Left hindlimb (tissue), 1 donor: ENCODE measurements around the gene ADNP.
"Not testable (repeated sequence)": the region's sequence is repeated elsewhere in the genome, so short reads cannot be mapped to it uniquely, and the experiment has no call there.

ENCODE experiments used
- DNase-seq: peaks from one replicate; pipeline ENCODE4 v3.0.0-alpha.2; 2018

ADNP gene

DNA sequence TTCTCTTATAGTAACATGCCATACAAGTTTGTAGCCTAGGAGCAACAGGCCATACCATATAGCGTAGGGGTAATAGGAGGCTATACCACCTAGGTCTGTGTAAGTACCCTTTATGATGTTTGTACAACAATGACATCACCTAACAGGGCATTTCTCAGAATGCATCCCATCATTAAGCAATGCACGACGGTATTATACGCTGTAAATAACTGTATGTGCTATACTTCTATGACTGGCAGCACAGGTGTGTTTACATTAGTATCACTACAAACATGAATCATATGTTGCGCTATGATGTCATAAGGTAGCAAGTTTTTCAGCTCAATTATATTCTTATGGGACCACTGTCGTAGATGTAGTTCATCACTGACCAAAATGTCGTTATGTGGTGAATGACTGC, 31.0 kb downstream of the ADNP start:
- no peak for DNase-seq

DNA sequence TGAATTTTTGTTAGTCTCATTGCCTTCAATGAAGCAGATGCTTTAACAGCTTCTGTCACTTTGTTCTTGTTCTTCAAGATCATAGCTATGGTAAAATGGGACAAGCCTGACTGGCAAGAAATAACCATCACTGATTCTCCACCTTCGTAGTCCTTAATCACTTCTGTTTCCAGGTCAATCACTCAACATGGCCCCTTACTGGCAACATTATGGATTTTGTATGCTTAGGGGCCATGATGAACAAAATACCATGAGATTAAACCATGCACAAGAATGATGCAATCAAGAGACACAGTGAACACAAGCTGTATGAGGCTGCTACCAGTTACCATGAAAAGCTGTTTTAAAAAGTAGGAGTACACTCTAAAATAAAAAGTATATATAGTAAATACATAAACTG, 32.8 kb downstream of the ADNP start:
- no peak for DNase-seq

DNA sequence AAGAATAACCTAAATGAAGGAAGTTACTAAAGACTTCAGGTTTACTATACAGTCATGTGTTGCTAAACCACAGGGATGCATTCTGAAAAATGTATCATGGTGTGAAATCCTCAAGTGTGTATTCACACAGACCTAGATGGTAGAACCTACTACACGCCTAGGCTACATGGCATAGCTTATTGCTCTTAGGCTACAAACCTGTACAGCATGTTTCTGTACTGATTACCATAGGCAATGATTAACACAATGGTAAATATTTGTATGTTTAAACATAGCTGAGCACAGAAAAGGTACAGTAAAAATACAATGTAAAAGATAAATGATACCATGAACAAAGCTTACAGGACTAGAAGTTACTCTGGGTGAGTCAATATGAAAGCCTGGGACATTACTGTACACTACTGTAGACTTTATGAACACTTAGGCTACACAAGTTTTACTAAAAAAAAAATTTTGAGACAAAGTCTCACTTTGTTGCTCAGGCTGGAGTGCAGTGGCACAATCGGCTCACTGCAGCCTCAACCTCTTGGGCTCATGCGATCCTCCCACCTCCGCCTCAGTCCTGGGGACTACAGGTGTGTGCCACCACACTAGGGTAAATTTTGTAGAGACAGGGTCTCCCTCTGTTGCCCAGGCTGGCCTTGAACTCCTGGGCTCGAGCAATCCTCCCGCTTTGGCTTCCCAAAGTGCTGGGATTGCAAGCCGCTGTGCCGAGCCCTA, 36.0 kb downstream of the ADNP start:
- DNase-seq = no peak

DNA sequence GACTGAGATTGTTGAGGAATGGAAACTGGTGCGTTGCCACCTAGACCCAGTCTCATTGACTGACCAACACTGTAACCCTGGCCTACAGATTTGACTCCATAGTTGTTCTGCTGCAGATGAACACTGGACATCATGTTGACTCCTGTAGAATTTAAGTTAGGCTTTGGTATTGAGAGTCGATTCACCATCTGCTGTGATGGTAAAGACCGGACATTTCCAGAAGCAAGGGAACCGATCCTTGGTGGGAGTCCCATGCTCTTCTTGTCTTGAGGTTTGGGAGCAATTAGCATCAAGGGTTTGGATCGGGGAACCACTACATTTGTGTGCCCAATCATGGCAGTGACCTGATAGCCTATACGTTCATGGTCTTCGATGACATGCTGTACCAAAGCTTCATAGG, 37.6 kb downstream of the ADNP start:
- no peak for DNase-seq

DNA sequence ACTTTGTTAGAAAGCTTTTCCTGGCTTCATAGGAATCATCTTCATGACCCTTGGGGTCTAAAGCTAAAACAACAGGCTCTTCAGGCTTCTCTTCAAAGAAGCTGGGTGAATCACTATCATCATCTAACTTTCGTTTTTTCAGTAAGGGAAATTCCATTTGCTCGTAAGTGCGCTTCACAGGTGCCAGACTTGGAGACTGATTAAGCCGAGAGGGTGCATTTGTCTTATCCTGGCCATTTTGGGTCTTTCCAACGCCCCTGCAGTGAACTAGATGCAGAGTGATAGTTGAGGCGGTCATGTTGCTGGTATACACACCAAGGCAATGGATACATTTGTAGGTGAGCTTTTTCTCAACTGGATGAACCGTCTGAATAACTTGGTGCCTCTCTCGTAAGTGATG, 38.8 kb downstream of the ADNP start:
- DNase-seq = no peak

DNA sequence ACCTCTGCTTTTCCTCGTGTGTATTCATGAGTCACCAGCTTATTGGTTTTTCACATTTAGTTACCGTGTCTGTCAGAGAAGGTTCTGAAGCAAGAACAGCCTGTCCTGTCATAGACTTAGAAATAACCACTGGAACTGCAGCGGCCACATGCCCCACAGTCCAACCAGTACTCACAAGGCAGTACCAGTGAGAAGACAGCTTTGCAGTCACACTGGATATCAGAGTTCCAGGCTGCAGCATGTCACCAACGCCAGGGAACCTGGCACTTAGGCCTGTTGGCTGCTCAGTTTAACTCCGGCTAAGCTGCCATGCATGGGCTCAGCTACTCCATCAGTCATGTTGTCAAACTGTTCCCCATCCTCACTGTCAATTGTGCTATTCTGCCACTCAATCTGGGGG, 40.1 kb downstream of the ADNP start:
- no peak for DNase-seq

DNA sequence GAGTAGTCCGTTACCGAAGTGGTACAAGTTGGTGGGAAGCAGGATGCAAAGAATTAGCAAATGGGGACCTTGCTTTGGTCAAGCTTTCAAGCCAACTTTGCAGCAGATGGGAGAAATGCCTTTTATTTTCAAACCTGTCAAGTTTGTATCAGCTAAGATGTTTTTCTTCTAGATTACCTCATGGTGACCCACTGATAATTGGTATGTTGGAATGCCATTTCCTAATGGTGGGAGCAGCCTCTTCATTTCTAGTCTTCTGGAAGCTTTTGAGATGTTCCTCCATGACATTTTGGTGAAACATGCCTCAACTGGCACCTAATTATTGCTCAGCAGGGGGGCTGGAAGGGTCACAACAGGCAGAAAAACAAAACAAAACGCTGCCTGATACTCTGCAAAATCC, 43.7 kb downstream of the ADNP start:
- no peak for DNase-seq

DNA sequence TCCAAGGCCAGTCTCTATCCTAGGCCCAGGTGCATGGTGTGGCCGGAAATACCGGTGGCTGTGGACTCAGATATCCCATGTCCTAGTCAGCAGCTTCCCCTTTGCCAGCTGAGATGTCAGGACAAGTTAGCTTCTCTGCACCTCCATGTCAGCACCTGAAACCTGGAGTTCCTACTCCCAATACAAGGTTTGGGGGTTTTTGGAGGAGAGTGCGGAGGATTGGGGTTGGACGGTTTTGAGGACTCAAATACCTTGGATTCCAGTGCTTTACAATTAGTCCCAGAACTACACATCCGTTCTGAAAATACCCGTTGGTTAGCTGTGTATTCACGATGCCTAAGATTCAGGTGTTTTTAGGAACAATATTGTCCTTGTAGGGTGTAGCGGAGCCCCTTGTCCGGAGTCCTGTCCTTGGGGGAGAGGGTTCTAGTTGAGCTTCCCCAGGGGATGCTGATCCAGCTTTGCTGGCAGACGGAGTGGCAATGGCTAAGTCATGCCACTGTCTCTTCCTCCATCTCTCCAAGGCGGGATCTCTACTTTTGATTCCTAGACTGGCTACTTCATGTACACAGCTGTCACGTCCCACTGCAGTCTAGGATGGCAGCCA, 45.0 kb downstream of the ADNP start:
- no peak for DNase-seq

DNA sequence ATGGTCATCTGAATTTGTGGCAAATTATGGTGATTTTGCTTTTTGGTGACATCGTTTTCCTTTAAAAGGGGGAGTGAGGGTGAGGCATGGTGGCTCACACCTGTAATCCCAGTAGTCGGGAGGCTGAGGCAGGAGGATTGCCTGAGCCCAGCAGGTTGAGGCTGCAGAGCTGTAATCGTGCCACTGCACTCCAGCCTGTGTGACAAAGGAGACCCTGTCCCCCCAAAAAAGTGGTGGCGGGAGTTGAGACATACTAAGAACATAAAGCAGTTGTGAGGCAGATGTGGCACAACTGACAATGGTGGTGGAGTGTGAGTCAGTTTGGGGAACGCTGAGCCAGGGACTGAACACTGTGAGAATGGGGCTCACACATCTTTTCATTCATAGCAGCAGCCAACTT, 45.5 kb downstream of the ADNP start:
- DNase-seq = no peak

DNA sequence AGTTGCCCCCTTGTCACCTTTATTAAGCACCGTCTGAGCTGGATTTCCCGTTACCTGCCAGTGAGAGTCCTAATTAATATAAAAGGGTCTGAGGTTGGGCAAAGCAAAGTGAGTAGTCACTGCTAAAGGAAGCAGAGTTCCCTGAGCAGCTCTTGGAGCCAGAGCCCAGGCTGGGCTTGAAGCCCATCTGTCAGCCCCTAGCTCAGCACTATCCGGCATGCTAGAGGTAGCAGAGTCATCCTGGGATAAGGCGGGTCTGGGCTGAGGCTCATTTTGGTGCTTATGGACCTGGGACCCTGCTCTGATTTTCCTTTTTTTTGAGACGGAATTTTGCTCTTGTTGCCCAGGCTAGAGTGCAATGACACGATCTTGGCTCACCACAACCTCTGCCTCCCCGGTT, 46.2 kb downstream of the ADNP start:
- no peak for DNase-seq

DNA sequence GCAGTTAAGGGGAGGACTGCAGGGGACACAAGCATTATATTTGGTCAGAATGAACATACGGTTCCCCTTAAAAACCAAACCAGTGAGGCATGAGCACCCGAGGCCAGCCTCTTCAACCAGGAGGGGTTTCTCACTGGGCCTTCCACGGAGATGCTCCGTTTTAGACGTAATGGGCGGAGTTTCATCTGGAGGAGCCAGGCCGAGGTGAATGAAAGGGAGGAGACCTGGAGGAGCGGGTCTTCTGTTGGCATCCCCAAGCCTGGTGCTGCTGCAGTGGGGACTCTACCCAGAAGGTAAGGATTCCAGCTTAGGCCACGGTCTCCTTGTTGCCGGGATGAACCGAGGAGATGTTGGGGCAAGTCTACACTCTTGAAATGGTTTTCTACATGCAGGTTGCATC, 47.4 kb downstream of the ADNP start:
- DNase-seq = no peak

DNA sequence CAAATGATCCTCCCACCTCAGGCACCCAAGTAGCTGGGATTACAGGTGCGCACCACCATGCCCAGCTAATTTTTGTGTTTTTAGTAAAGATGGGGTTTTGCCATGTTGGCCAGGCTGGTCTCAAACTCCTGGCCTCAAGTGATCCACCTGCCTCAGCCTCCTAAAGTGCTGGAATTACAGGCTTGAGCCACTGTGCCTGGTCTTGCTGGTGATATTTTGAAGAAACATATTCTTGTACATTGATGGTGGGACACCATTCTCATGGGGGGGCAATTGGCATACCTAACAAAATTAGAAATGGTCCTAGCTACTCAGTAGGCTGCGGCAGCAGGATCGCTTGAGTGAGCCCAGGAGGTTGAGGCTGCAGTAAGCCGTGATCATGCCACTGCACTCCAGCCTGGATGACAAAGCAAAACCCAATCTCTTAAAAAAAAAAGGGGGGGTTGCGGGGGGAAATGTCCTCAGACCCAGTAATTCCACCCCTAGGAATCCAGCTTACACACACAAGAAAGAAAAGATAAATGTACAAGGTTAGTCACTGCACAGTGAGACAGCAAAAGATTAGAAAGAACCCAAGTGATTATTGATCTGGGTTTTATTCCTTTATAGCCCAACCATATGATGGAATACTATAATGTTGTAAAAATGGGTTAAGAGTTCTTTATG, 49.3 kb downstream of the ADNP start:
- DNase-seq = not testable (repeated sequence)

DNA sequence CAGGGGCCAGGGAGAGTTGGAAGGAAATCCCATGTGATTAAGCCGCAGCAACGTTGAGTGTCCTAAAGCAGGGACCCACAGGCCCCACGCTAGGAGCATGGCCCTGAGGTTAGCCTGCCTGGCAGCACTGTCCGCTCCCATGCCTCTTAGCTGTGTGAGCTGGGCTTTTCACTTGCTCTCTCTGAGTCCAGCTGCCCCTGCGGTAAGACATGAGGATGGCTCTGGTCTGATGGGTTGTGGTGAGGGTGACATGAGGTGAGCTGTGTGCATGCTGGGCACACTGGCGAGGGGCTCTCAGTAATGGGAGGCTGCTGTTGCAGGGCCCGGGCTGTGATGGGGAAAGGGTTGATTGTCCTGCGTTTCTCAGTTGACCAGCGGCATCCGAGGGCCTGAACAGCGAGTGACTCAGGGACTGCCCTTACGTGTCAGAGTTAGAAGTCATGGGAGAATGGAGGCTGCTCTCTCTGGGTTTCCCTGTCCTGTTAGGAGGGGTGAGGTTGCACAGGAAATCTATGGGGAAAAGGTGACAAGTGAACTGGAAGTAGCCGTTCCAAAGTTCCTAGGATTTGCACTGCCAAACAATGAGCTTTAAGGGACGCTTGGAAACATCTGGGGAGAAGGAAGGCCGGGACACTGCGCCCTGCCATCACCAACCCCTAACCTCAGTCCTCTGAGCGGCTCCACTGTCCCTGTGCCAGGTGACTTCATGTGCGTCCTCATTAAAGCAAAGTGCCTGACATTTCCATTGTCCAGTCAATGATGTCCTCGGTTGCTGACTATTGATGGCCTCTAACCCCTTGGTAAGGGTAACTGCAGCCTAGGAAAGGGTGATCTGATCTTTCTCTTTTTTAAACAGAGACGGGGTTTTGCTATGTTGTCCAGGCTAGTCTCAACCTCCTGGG, 51.3 kb downstream of the ADNP start:
- no peak for DNase-seq

DNA sequence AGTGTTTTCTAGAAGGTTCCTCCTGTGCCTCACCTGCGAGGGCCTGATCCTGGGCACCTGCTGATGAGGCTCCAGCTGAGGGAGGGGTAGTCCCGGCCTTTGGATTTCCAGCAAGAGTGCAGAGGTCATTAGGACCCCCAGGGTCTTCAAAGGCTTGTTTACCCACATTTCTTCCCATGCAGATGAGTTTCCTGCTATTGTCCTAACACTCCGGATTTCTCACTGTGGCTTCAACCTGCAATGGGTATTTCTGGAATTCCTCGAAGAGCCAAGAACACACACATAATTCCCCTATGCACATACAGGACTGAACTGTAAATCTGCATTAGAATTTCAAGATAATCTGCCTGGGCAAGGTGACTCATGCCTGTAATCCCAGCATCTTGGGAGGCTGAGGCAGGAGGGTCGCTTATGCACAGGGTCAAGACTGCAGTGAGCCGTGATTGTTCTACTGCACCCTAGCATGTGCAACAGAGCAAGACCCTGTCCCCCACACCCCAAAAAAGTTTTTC, 53.9 kb downstream of the ADNP start:
- DNase-seq = no peak

DNA sequence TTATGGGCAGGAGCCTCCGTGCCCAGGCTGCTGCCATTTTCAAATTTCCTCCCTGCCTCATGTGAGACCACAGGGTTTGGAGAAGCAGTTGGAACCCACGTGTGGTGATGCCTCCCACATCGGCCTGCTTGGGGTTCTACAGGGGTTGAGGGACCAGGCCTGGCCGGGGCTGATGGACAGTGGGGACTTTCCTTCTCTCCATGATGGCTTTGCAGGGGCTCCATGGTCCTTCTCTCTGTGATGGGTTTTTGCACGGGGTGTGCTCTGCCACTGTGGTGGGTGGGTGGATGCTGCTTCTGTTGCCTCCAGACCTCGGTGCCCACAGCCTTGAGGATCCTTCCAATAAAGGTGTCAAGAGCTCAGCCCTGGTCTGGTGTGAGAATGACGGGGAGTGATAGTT, 54.4 kb downstream of the ADNP start:
- no peak for DNase-seq

DNA sequence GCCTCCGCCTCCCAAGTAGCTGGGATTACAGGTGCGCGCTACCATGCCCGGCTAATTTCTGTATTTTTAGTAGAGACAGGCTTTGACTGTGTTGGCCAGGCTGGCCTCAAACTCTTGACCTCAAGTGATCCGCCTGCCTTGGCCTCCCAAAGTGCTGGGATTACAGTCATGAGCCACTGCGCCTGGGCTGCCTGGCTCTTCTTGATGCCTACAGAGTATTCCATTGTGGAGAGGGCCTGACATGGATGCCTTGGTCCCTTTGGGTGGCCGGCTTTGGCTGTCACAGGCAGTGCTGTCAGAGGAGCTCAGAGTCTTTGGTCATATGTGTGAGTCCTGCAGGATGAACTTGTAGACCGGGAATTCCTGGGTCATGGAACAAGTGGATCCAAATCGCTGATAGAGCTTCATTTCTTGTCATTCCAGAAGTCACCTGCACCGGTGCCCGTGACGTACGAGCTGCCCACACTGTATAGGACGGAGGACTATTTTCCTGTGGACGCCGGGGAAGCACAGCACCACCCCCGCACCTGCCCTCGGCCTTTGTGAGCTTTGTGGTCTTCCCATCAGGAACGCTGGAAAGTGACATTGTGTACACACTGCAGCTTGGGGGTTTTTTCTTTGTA, 55.1 kb downstream of the ADNP start:
- DNase-seq = no peak

DNA sequence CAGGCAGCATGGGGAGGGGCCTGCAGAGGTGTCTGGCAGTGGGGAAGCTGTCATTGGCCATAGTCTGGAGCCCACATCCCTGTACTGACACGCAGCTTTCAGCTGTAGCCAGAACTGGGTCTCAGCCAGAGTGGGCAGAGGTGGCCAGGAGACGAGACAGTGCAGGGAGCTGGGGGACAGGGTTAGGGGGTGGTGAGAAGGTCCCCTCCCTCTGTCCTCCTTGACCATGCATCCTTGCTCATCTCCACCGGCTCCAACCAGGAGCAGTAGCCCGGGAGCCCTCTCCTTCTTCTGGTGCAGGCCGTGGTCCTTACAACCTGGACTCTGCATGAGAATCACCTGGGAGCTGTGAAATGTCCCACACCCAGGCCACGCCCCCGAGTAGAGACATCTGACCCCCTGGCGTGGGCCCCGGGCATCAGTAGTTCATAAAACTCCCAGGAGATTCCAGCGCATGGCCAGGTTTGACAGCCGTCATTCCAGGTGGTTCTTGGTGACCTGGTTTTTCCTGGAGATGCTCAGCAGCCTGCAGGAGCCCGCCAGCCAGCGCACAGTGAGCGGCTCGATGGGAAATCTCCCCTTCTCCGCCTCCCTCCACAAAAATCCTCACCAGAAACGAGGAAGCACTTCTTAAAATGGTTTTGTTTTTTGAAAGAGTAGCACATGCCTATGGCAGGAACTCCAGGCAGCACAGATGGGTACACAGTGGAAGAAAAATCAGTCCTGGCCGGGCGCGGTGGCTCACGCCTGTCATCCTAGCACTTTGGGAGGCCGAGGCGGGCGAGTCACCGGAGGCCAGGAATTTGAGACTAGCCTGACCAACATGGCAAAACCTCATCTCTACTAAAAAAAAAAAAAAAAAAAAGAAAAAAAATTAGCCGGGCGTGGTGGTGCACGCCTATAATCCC, 56.2 kb downstream of the ADNP start:
- no peak for DNase-seq

DNA sequence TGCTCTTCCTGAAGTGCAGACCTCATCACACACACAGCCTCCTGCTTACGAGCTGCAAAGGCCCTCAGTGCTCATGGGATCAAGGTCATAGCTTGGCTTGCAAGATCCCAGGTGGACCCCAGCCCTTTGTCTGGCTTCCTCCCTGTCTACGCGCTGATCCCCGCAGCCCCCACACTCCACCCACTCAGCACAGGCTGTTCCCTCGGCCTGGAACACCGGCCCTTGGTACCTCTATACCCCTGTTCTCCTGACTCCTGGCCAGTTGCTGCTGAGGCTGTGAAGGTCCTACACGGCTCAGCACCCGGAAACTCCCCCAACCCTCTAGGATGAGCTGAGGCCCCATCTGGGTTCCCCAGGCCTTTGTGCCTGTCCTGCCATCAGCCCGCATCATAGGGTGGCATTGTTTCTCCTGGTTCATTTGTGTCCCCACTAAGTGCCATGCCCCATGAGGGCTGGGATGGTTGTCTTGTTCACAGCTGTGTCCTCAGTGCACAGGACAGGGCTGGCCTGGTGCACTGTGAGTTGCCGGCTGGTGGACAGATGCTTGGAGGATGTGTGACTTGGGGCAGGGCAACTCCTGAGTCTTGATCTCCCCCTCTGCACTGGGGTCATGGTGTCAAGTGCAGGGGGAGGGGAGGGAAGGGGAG, 57.0 kb downstream of the ADNP start:
- no peak for DNase-seq

DNA sequence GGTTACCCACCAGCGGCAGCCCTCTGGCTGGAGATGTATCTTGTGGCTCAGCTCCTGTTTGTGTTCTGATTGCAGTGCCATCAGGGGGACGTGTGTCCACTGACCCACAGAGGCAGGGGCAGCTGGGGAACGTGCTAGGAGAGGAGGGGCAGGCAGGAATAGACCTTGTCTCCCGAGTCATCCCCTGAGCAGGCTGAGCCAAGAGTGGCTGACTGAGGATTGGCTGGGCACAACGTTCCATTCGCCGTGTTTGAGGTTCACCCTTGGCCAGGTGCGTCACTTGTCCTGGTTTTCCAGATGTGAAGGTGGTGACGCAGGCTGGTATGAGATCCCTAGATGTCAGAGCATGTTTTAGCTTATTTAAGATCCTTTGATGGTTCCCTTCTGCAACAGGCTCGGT, 57.7 kb downstream of the ADNP start:
- DNase-seq = no peak

DNA sequence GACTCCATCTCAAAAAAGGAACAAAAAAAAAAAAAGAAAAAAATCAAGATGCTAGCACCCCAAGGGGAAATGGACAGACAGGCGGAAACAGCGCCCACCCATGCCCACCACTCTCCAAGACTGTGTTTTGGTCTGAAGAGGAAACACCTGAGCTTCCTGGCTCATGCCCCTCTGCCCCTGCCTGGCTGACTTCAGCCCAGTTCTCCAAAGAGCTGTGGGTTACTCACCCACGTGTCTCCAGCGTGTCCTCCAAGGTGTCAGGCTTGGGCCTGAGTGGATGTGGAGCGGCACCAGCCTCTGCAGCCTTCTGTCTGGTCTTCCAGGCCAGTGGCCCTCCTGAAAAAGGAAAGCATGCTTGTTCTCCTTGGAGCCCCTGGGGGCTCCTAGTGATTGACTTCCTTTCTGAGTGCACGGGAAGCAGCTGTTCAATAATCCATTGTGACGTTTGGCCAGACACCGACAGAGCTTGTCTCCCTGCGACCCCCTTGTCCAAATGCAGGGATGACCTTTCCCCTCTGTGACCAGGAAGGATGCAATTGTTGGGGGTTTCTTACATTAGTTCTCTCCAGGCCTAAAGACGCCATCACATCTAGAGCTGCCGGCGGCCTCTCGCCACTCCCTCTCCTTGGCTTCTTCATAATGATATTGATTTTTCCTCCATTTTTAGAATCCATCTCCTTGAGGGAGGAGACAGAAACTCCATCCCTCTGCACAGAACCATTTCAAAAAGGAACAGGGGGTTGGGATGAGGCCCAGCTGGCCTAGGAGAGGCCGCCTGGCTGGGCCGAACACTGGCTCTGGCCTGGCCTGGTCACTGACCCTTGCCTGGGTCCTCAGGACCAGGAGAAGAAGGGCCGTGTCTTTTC, 58.4 kb downstream of the ADNP start:
- no peak for DNase-seq
